Activated CD4-positive, alpha-beta memory T cell treated with anti-CD3 and anti-CD28 coated beads for 36 hours (primary cell): Measurements from ENCODE around the gene CTIF. TPM values are rescaled to one million over a fixed set of nuclear protein-coding genes. Genes with fewer than 3 reads are reported as not detected.

Source experiments
- CTCF ChIA-PET: fragments of 350-600 bp; sonication (Branson Sonifier 250); formaldehyde crosslinking; loops from one replicate; lab custom pipeline; 2021; ENCODE audit warnings: antibody characterized with exemption, inconsistent platforms; lab: Charles Lee
- POLR2A ChIA-PET: fragments of 350-600 bp; sonication (Branson Sonifier 250); formaldehyde crosslinking; loops from one replicate; lab custom pipeline; 2021; ENCODE audit warnings: antibody characterized with exemption; lab: Charles Lee
- DNase-seq: peaks from one replicate; pipeline ENCODE4 v3.0.0-alpha.2; 2020
- H3K27ac Mint-ChIP-seq: one replicate; pipeline ENCODE4 v1.8.0; 2021; ENCODE audit warnings: mixed read lengths
- H3K27me3 Mint-ChIP-seq: one replicate; pipeline ENCODE4 v1.8.0; 2021; ENCODE audit warnings: mixed read lengths
- H3K36me3 Mint-ChIP-seq: one replicate; pipeline ENCODE4 v1.8.0; 2021; ENCODE audit warnings: mixed read lengths
- H3K4me1 Mint-ChIP-seq: one replicate; pipeline ENCODE4 v1.8.0; 2021; ENCODE audit warnings: low read depth, mixed read lengths
- H3K4me3 Mint-ChIP-seq: one replicate; pipeline ENCODE4 v1.8.0; 2021; ENCODE audit warnings: mild to moderate bottlenecking, mixed read lengths
- H3K9me3 Mint-ChIP-seq: one replicate; pipeline ENCODE4 v1.8.0; 2021; ENCODE audit warnings: mixed read lengths
- intact Hi-C: fragments of 100-400 bp; cut with micrococcal nuclease; formaldehyde crosslinking; loops from one replicate; pipeline ENCODE4 v1.15.1; 2023
- total RNA-seq, 2 experiments: library from RNA; stranded (reverse); gene quantifications; one replicate each; pipeline ENCODE4 v1.2.3, GENCODE V29; 2021

The CTIF gene
- total RNA-seq, 2 experiments from 2014 or later, result 4.6 to 5.8 TPM

- no peak overlapping the region for H3K27ac Mint-ChIP-seq
- H3K4me1 Mint-ChIP-seq, result peaks cover 6% of the 10 kb centered on the region
- ChIA-PET POLR2A (no interaction called here), CTCF (interaction anchor here (1.9 kb wide), 1 partner anchor 13 kb away, joined by 6 read pairs; no protein-coding TSS in a partner anchor)
- peaks cover 4% of the 10 kb centered on the region for H3K9me3 Mint-ChIP-seq
- no peaks in the 10 kb centered on the region for H3K27me3 Mint-ChIP-seq
- H3K36me3 Mint-ChIP-seq, result no peaks in the 10 kb centered on the region
- no peak overlapping the region for H3K4me3 Mint-ChIP-seq
- intact Hi-C loops, result no loop called here
- DNase-seq, result no peak
Observed at GRCh38 chr18:48790226-48790863, 251.5 kb downstream of the CTIF start.

DNA sequence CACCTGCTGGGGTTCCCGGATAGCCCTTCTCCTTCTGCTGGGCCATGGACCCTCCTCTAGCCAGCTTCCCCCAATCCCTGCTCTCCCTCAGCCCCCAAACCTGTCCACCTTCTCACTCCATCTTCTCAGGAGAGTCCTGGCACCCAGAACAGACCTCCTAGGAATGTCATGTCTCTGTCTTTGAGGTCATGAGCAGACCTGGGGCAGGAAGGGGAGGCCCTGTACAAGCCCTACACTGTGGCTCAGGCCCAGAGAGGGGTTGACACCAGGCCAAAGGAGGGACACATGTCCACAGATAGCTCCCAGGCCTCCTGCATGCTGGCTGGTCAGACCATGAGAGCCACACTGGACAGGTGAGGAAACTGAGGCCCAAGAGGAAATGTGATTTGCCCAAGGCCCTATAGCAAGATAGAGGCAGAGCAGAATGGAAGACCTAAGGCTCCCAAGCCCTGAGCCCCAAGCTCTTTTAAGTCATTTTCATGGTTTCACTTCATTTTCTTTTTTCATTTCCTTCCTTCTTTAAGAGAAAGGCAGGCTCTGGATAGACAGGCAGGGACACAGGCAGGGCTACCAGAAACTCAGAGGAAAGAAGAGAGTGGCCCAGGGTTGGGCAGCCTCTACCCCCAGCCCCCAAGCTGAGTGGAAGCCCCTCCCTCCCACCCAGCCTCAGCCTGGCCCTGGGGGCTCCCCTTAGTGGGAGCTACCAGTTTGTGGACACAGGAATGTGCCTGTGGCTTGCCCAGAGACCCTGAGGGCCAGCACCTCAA lies 252.2 kb downstream of the CTIF start:
- CTCF ChIA-PET, result interaction anchor here (1.9 kb wide), 1 partner anchor 14 kb away, joined by 6 read pairs; no protein-coding TSS in a partner anchor
- peaks cover 2% of the 10 kb centered on the region for H3K4me1 Mint-ChIP-seq
- H3K4me3 Mint-ChIP-seq, result no peak overlapping the region
- peaks cover 4% of the 10 kb centered on the region for H3K9me3 Mint-ChIP-seq
- H3K27me3 Mint-ChIP-seq, result no peaks in the 10 kb centered on the region
- POLR2A ChIA-PET, result no interaction called here
- no peaks in the 10 kb centered on the region for H3K36me3 Mint-ChIP-seq
- no peak overlapping the region for H3K27ac Mint-ChIP-seq
- no peak for DNase-seq
- intact Hi-C loops, result no loop called here

DNA sequence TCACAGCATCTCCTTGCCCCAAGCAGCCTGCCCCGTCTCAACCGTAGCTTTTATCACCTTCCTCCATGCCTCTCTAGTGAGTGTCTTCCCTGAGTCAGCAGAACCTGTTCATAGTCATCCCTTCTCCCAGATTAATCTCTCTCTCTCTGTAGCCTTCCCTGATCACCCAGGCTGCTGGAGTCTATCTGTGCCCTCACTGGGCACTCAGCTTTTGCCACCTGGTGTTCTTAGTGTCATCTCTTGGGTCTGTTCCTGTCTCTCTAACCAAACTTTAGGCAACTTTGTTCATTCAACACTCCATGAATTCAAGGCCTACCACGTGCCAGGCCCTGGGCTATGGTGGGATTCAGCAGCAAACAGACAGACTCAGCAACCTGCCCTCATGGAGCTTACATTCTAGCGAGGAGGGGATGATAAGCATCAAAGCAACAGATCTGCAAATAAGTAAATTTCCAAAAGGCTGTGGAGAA lies 252.8 kb downstream of the CTIF start:
- no peak for DNase-seq
- H3K4me3 Mint-ChIP-seq, result no peak overlapping the region
- POLR2A ChIA-PET, result no interaction called here
- intact Hi-C loops, result no loop called here
- CTCF ChIA-PET, result interaction anchor here (1.9 kb wide), 1 partner anchor 15 kb away, joined by 6 read pairs; no protein-coding TSS in a partner anchor
- H3K9me3 Mint-ChIP-seq, result peaks cover 4% of the 10 kb centered on the region
- no peak overlapping the region for H3K27ac Mint-ChIP-seq
- peaks cover 2% of the 10 kb centered on the region for H3K4me1 Mint-ChIP-seq
- H3K27me3 Mint-ChIP-seq, result no peaks in the 10 kb centered on the region
- H3K36me3 Mint-ChIP-seq, result no peaks in the 10 kb centered on the region

- Mint-ChIP-seq H3K27ac (no peak overlapping the region), H3K4me1 (peaks cover 2% of the 10 kb centered on the region), H3K4me3 (no peak overlapping the region), H3K36me3 (no peaks in the 10 kb centered on the region), H3K9me3 (peaks cover 4% of the 10 kb centered on the region), H3K27me3 (no peaks in the 10 kb centered on the region)
- DNase-seq, result no peak
- intact Hi-C loops, result no loop called here
- CTCF ChIA-PET, result interaction anchor here (1.9 kb wide), 1 partner anchor 15 kb away, joined by 6 read pairs; no protein-coding TSS in a partner anchor
- POLR2A ChIA-PET, result no interaction called here
Observed at GRCh38 chr18:48792141-48792540, 253.3 kb downstream of the CTIF start.

DNA sequence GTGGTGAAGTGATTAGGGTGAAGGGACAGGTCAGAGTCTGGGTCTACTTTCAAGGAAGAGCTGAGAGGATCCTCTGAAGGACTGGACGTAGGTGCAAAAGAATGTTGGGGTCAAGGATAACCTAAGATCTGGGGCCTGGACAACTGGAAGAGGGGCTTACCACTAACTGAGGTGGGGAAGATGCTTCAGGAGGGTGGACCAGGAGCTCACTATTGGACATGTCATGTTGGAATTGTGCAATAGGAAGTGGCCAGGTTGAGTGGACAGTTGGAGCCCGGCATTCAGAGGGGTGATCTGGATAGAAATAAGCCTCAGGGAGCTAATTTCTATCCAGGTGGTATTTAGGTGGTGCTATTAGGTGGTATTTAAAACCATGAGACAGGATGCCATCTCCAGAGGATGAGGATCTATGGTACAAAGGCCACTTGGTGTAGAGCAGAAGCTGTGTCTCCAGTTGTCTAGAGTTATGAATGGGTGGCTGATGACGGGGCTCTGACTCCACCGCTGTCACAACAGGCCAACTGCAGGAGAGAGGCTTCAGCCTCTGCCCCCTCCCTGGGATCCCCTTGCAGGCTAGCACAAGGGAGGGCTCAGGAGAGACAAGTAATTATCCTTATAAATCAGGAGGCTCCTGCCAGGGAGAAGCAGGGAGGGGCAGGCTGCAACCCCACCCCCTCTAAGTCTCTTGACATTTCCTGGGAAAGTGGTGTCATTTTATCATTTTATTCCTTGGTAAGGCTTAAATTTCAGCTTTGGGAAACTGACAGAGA lies 254.0 kb downstream of the CTIF start:
- no peak overlapping the region for H3K27ac Mint-ChIP-seq
- POLR2A ChIA-PET, result no interaction called here
- H3K4me1 Mint-ChIP-seq, result peaks cover 2% of the 10 kb centered on the region

GRCh38 chr18:48794251-48794970 lies 255.6 kb downstream of the CTIF start:
- ChIA-PET POLR2A (interaction anchor here (0.6 kb wide), 1 partner anchor 131 kb away, joined by 3 read pairs; no protein-coding TSS in a partner anchor), CTCF (interaction anchor here (1.0 kb wide), 1 partner anchor 8 kb away, joined by 3 read pairs; no protein-coding TSS in a partner anchor)
- no peaks in the 10 kb centered on the region for H3K27me3 Mint-ChIP-seq
- no peak for DNase-seq
- H3K4me1 Mint-ChIP-seq, result peaks cover 2% of the 10 kb centered on the region
- no peak overlapping the region for H3K27ac Mint-ChIP-seq
- intact Hi-C loops, result no loop called here
- no peaks in the 10 kb centered on the region for H3K36me3 Mint-ChIP-seq
- H3K4me3 Mint-ChIP-seq, result no peak overlapping the region
- peaks cover 2% of the 10 kb centered on the region for H3K9me3 Mint-ChIP-seq

More for the DNA sequence above, 254.0 kb downstream of the CTIF start:
- Mint-ChIP-seq H3K36me3 (no peaks in the 10 kb centered on the region), H3K27me3 (no peaks in the 10 kb centered on the region), H3K4me3 (no peak overlapping the region), H3K9me3 (peaks cover 4% of the 10 kb centered on the region)
- intact Hi-C loops, result no loop called here
- CTCF ChIA-PET, result interaction anchor here (0.8 to 1.9 kb wide), 2 partner anchors 9 to 16 kb away, joined by 3 to 6 read pairs; no protein-coding TSS in a partner anchor
- DNase-seq, result no peak

DNA sequence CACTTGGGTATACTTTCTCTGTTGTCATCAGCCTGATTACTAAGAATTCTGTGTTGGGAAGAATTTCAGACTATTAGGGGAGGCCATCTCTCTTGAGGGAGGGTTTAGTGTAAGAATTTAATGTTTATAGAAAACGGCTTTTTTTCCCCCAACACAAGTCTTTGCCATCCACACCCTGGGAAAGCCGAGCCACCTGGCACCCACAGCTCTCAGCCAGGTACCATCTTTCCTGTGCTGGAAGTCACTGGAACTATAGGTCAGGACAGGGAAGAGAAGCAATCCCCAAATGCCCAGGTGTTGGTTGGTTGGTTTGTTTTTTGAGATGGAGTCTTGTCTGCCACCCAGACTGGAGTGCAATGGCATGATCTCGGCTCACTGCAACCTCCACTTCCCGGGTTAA lies 256.9 kb downstream of the CTIF start:
- CTCF ChIA-PET, result no interaction called here
- DNase-seq, result no peak
- Mint-ChIP-seq H3K9me3 (no peaks in the 10 kb centered on the region), H3K27me3 (no peaks in the 10 kb centered on the region), H3K36me3 (no peaks in the 10 kb centered on the region), H3K4me3 (no peak overlapping the region), H3K4me1 (peaks cover 13% of the 10 kb centered on the region), H3K27ac (no peak overlapping the region)
- POLR2A ChIA-PET, result no interaction called here
- intact Hi-C loops, result no loop called here

DNA sequence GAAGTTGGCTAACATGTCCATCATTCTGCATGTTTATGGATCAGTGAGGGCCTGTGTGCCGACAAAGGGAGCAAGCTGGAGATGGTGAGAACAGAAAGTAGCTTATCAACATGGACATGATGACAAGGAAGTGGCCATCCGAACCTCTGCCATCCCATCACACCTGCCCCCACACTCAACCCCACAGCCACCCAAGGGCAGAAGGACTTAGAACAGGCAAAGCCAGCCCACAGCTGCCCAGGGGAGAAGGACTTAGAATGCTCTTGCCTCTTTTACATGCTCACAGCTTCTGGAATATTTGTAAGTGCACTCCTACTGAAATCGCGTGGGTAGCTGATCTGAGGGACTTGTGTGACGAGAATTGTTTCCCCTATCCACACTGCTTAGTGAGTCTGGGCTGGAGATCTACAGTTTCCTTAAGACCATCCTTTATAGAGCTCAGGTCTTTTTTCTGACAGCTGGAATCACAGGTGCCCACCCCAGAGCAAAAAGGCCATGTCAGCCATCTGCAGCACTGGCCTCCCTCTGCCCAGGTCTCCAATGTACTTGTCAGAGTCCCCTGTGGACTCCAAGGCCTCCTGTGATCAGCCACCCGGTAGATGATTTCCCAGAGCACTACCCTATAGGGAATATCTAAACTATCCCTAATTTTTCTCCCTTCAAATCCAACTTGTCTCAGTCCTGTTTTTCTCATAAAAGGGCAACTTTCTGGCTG lies 257.8 kb downstream of the CTIF start:
- no peaks in the 10 kb centered on the region for H3K27me3 Mint-ChIP-seq
- peaks cover 21% of the 10 kb centered on the region for H3K4me1 Mint-ChIP-seq
- no peak overlapping the region for H3K4me3 Mint-ChIP-seq
- no peaks in the 10 kb centered on the region for H3K36me3 Mint-ChIP-seq
- POLR2A ChIA-PET, result no interaction called here
- H3K27ac Mint-ChIP-seq, result no peak overlapping the region
- CTCF ChIA-PET, result no interaction called here
- no peak for DNase-seq
- no peaks in the 10 kb centered on the region for H3K9me3 Mint-ChIP-seq
- intact Hi-C loops, result no loop called here

- ChIA-PET CTCF (interaction anchor here (1.1 kb wide), 1 partner anchor 20 kb away, joined by 3 read pairs; no protein-coding TSS in a partner anchor), POLR2A (no interaction called here)
- Mint-ChIP-seq H3K36me3 (no peaks in the 10 kb centered on the region), H3K27me3 (no peaks in the 10 kb centered on the region), H3K9me3 (no peaks in the 10 kb centered on the region), H3K4me1 (peaks cover 33% of the 10 kb centered on the region), H3K4me3 (no peak overlapping the region), H3K27ac (no peak overlapping the region)
- intact Hi-C loops, result no loop called here
- DNase-seq, result no peak
Observed at GRCh38 chr18:48797841-48798255, 259.0 kb downstream of the CTIF start.

- Mint-ChIP-seq H3K9me3 (no peaks in the 10 kb centered on the region), H3K27ac (no peak overlapping the region), H3K4me1 (peaks cover 38% of the 10 kb centered on the region), H3K27me3 (no peaks in the 10 kb centered on the region), H3K36me3 (no peaks in the 10 kb centered on the region), H3K4me3 (no peak overlapping the region)
- no peak for DNase-seq
- intact Hi-C loops, result no loop called here
- ChIA-PET POLR2A (no interaction called here), CTCF (interaction anchor here (1.1 kb wide), 1 partner anchor 21 kb away, joined by 3 read pairs; no protein-coding TSS in a partner anchor)
Observed at GRCh38 chr18:48798334-48799245, 259.8 kb downstream of the CTIF start.
